Ascending aorta (tissue), 2 donors: ENCODE measurements around the gene MTRR. TPM values are rescaled to one million over a fixed set of nuclear protein-coding genes. Genes with fewer than 3 reads are reported as not detected.

Source experiments
- DNase-seq, 2 donors: peaks; one replicate each; pipeline ENCODE4 v3.0.0-alpha.2; 2019; ENCODE audit warnings: low spot score in 2 of 2
- H3K27ac ChIP-seq, 2 donors: fragments of 200-600 bp; sonication (generic); one replicate each; pipeline ENCODE4 v1.5.1; 2016 to 2017; ENCODE audit warnings: mild to moderate bottlenecking in 1 of 2
- H3K27me3 ChIP-seq: fragments of 200-600 bp; sonication (generic); one replicate; pipeline ENCODE4 v1.5.1; 2017
- H3K36me3 ChIP-seq, 2 donors: fragments of 200-600 bp; sonication (generic); one replicate each; pipeline ENCODE4 v1.5.1; 2016
- H3K4me1 ChIP-seq, 2 donors: fragments of 200-600 bp; sonication (generic); one replicate each; pipeline ENCODE4 v1.5.1; 2016 to 2017; ENCODE audit warnings: mild to moderate bottlenecking in 1 of 2
- H3K4me3 ChIP-seq, 2 donors: fragments of 200-600 bp; sonication (generic); one replicate each; pipeline ENCODE4 v1.5.1; 2016 to 2017; ENCODE audit warnings: mild to moderate bottlenecking in 1 of 2
- H3K9me3 ChIP-seq, 2 donors: fragments of 200-600 bp; sonication (generic); one replicate each; pipeline ENCODE4 v1.5.1; 2016
- CTCF ChIP-seq, 3 experiments: fragments of 200-600 bp in 2 of 3; fragments of 450-650 bp in 1 of 3; sonication (generic) in 2 of 3; IDR thresholded peaks; one replicate each; pipeline ENCODE4 v1.5.1; 2016 to 2019; ENCODE audit warnings: antibody characterized with exemption in 3 of 3, mild to moderate bottlenecking in 1 of 3, moderate library complexity in 1 of 3
- intact Hi-C: fragments of 100-400 bp; cut with DNase I; formaldehyde crosslinking; loops from one replicate; pipeline ENCODE4 v1.15.1; 2023
- total RNA-seq: library from RNA; depleted of rRNA; stranded (reverse); fragments of >200 nt; gene quantifications from one replicate; pipeline ENCODE4 v1.1.0, GENCODE V29; 2016

Gene MTRR
- total RNA-seq, 1 donor from 2014 or later: 15.0 TPM

GRCh38 chr5:7874639-7875038 is 5.7 kb downstream of the MTRR start:
- no peak for TF ChIP-seq CTCF (IDR thresholded peaks at IDR 0.05)
- Histone ChIP-seq H3K36me3 (peaks cover 14 to 52% of the 10 kb centered on the region in 2 donors), H3K4me1 (peaks cover 0 to 3% of the 10 kb centered on the region in 2 donors), H3K27me3 (no peaks in the 10 kb centered on the region), H3K27ac (no peak overlapping the region), H3K9me3 (no peaks in the 10 kb centered on the region), H3K4me3 (no peak overlapping the region)
- intact Hi-C loops: no loop called here
- no peak for DNase-seq

- intact Hi-C loops: no loop called here
- Histone ChIP-seq H3K27me3 (no peaks in the 10 kb centered on the region), H3K4me1 (peaks cover 0 to 2% of the 10 kb centered on the region in 2 donors), H3K9me3 (no peaks in the 10 kb centered on the region), H3K36me3 (peaks cover 17 to 57% of the 10 kb centered on the region in 2 donors), H3K4me3 (no peak overlapping the region), H3K27ac (no peak overlapping the region)
- no peak for DNase-seq
- TF ChIP-seq CTCF (IDR thresholded peaks at IDR 0.05): no peak
Observed at GRCh38 chr5:7875151-7875550, 6.2 kb downstream of the MTRR start.

- no peaks in the 10 kb centered on the region for H3K4me1 ChIP-seq
Observed at GRCh38 chr5:7876867-7877266, 7.9 kb downstream of the MTRR start.

GRCh38 chr5:7877851-7878250 is 8.9 kb downstream of the MTRR start:
- H3K36me3 ChIP-seq: peaks cover 28 to 75% of the 10 kb centered on the region in 2 donors
- no peaks in the 10 kb centered on the region for H3K27me3 ChIP-seq
- no peak overlapping the region for H3K27ac ChIP-seq
- TF ChIP-seq CTCF (IDR thresholded peaks at IDR 0.05): no peak
- intact Hi-C loops: no loop called here
- no peak overlapping the region for H3K4me3 ChIP-seq
- no peaks in the 10 kb centered on the region for H3K4me1 ChIP-seq
- H3K9me3 ChIP-seq: no peaks in the 10 kb centered on the region
- no peak for DNase-seq

More at GRCh38 chr5:7876867-7877266, 7.9 kb downstream of the MTRR start:
- H3K4me3 ChIP-seq: no peak overlapping the region
- H3K9me3 ChIP-seq: no peaks in the 10 kb centered on the region
- intact Hi-C loops: no loop called here
- peaks cover 22 to 68% of the 10 kb centered on the region in 2 donors for H3K36me3 ChIP-seq
- no peak for DNase-seq
- no peak overlapping the region for H3K27ac ChIP-seq
- H3K27me3 ChIP-seq: no peaks in the 10 kb centered on the region
- no peak for TF ChIP-seq CTCF (IDR thresholded peaks at IDR 0.05)

- Histone ChIP-seq H3K9me3 (no peaks in the 10 kb centered on the region), H3K4me1 (no peaks in the 10 kb centered on the region), H3K36me3 (peaks cover 32 to 77% of the 10 kb centered on the region in 2 donors), H3K4me3 (no peak overlapping the region), H3K27me3 (no peaks in the 10 kb centered on the region), H3K27ac (no peak overlapping the region)
- DNase-seq: no peak
- no peak for TF ChIP-seq CTCF (IDR thresholded peaks at IDR 0.05)
- intact Hi-C loops: no loop called here
Observed at GRCh38 chr5:7878381-7878873, 9.5 kb downstream of the MTRR start.

GRCh38 chr5:7881091-7881490 is 12.1 kb downstream of the MTRR start:
- no peaks in the 10 kb centered on the region for H3K9me3 ChIP-seq
- no peak for DNase-seq
- H3K27ac ChIP-seq: no peak overlapping the region
- TF ChIP-seq CTCF (IDR thresholded peaks at IDR 0.05): no peak
- H3K27me3 ChIP-seq: no peaks in the 10 kb centered on the region
- H3K4me3 ChIP-seq: no peak overlapping the region
- H3K4me1 ChIP-seq: no peaks in the 10 kb centered on the region
- intact Hi-C loops: no loop called here
- peaks cover 42 to 84% of the 10 kb centered on the region in 2 donors for H3K36me3 ChIP-seq
